ENCODE results near the gene LTBP1.

Gene LTBP1

GRCh38 chr2:33207151-33207740 is 260.5 kb downstream of the LTBP1 start:
- DNase-seq: no peak

- DNase-seq: no peak
Observed at GRCh38 chr2:33208400-33208799, 261.6 kb downstream of the LTBP1 start.

- no peak for DNase-seq
Observed at GRCh38 chr2:33209976-33210375, 263.2 kb downstream of the LTBP1 start.

GRCh38 chr2:33210626-33211025 is 263.9 kb downstream of the LTBP1 start:
- peak; percentile 50 to 76 (median 74) for DNase-seq

GRCh38 chr2:33212151-33212550 is 265.4 kb downstream of the LTBP1 start:
- no peak for DNase-seq

- peak; percentile 2 to 35 (median 17) for DNase-seq
Observed at GRCh38 chr2:33213244-33213643, 266.5 kb downstream of the LTBP1 start.

- DNase-seq: no peak
Observed at GRCh38 chr2:33213648-33214047, 266.9 kb downstream of the LTBP1 start.

GRCh38 chr2:33214436-33214835 is 267.7 kb downstream of the LTBP1 start:
- DNase-seq: no peak

- DNase-seq: no peak
Observed at GRCh38 chr2:33214857-33215256, 268.1 kb downstream of the LTBP1 start.

- DNase-seq: no peak
Observed at GRCh38 chr2:33215299-33215698, 268.5 kb downstream of the LTBP1 start.

GRCh38 chr2:33215983-33216382 is 269.2 kb downstream of the LTBP1 start:
- no peak for DNase-seq

GRCh38 chr2:33216508-33217182 is 269.9 kb downstream of the LTBP1 start:
- DNase-seq: no peak

- no peak for DNase-seq
Observed at GRCh38 chr2:33217406-33217805, 270.7 kb downstream of the LTBP1 start.

GRCh38 chr2:33219114-33219513 is 272.4 kb downstream of the LTBP1 start:
- DNase-seq: peak in 1 of 3 donors; percentile 25

GRCh38 chr2:33219850-33220275 is 273.1 kb downstream of the LTBP1 start:
- DNase-seq: peak; percentile 17 to 47 (median 45)

- DNase-seq: no peak
Observed at GRCh38 chr2:33220533-33220932, 273.8 kb downstream of the LTBP1 start.

- no peak for DNase-seq
Observed at GRCh38 chr2:33221046-33221784, 274.5 kb downstream of the LTBP1 start.

- DNase-seq: no peak
Observed at GRCh38 chr2:33222309-33222708, 275.6 kb downstream of the LTBP1 start.

GRCh38 chr2:33223856-33224255 is 277.1 kb downstream of the LTBP1 start:
- no peak for DNase-seq

GRCh38 chr2:33225350-33225749 is 278.6 kb downstream of the LTBP1 start:
- peak in 2 of 3 donors; percentile 8 to 22 for DNase-seq

GRCh38 chr2:33226546-33226945 is 279.8 kb downstream of the LTBP1 start:
- DNase-seq: no peak

- DNase-seq: no peak
Observed at GRCh38 chr2:33229646-33230045, 282.9 kb downstream of the LTBP1 start.

GRCh38 chr2:33230195-33230594 is 283.4 kb downstream of the LTBP1 start:
- no peak for DNase-seq

- no peak for DNase-seq
Observed at GRCh38 chr2:33230842-33231241, 284.1 kb downstream of the LTBP1 start.
